Mesenchymal stem cell (in vitro differentiated cells and primary cell): ENCODE data around the gene ZMAT5.

Source experiments
- DNase-seq: peaks from one replicate; pipeline ENCODE4 v3.0.0-alpha.2; 2013
- H2AFZ ChIP-seq: one replicate; pipeline ENCODE4 v1.6.1; 2013; ENCODE audit warnings: low read depth, mild to moderate bottlenecking, control low read depth, inconsistent platforms, low read length, moderate library complexity
- H2AK5ac ChIP-seq: 2 replicates; pipeline ENCODE4 v1.6.1; 2013; ENCODE audit warnings: low read length, moderate library complexity, mild to moderate bottlenecking, inconsistent platforms; ENCODE audit not compliant: severe bottlenecking
- H2BK120ac ChIP-seq: one replicate; pipeline ENCODE4 v1.6.1; 2013; ENCODE audit warnings: low read depth, mild to moderate bottlenecking, inconsistent platforms, low read length, moderate library complexity
- H2BK12ac ChIP-seq, 2 experiments: one replicate each; pipeline ENCODE4 v1.6.1; 2013; ENCODE audit warnings: inconsistent platforms in 2 of 2, low read length in 2 of 2, mild to moderate bottlenecking in 2 of 2, moderate library complexity in 2 of 2, control low read depth in 1 of 2
- H2BK15ac ChIP-seq: one replicate; pipeline ENCODE4 v1.6.1; 2013; ENCODE audit warnings: mild to moderate bottlenecking, low read depth, inconsistent platforms; ENCODE audit not compliant: poor library complexity, severe bottlenecking
- H2BK5ac ChIP-seq: 2 replicates; pipeline ENCODE4 v1.6.1; 2013; ENCODE audit warnings: low read depth, mild to moderate bottlenecking, low read length, control low read depth, inconsistent platforms; ENCODE audit not compliant: poor library complexity, severe bottlenecking
- H3K14ac ChIP-seq, 2 experiments: one replicate each; pipeline ENCODE4 v1.6.1; 2013; ENCODE audit warnings: inconsistent platforms in 2 of 2, low read length in 2 of 2, control low read depth in 1 of 2, mild to moderate bottlenecking in 1 of 2, moderate library complexity in 1 of 2
- H3K18ac ChIP-seq, 2 experiments: one replicate each; pipeline ENCODE4 v1.6.1; 2013; ENCODE audit warnings: inconsistent platforms in 2 of 2, low read length in 2 of 2, control low read depth in 1 of 2, low read depth in 1 of 2, mild to moderate bottlenecking in 1 of 2
- H3K23ac ChIP-seq, 2 experiments: one replicate each; pipeline ENCODE4 v1.6.1; 2013; ENCODE audit warnings: inconsistent platforms in 2 of 2, low read length in 2 of 2, mild to moderate bottlenecking in 2 of 2, moderate library complexity in 2 of 2, control low read depth in 1 of 2
- H3K27ac ChIP-seq: 2 replicates; pipeline ENCODE4 v1.5.1; 2013; ENCODE audit warnings: mild to moderate bottlenecking, moderate library complexity, low read length, control low read depth, inconsistent platforms; ENCODE audit not compliant: poor library complexity, severe bottlenecking
- H3K27me3 ChIP-seq, 2 experiments: 2 replicates each; pipeline versions ENCODE4 v1.6.1 to v1.7.0; 2013; ENCODE audit warnings: low read length in 2 of 2, mild to moderate bottlenecking in 2 of 2, moderate library complexity in 2 of 2, control low read depth in 1 of 2, inconsistent platforms in 1 of 2; ENCODE audit not compliant: control insufficient read depth in 1 of 2, insufficient read depth in 1 of 2
- H3K36me3 ChIP-seq, 2 experiments: 2 replicates each; pipeline versions ENCODE4 v1.6.1 to v1.7.0; 2013; ENCODE audit warnings: low read length in 2 of 2, control low read depth in 1 of 2, inconsistent platforms in 1 of 2, low read depth in 1 of 2, mild to moderate bottlenecking in 1 of 2; ENCODE audit not compliant: insufficient read depth in 2 of 2, control insufficient read depth in 1 of 2
- H3K4ac ChIP-seq, 2 experiments: one replicate each; pipeline ENCODE4 v1.6.1; 2013; ENCODE audit warnings: inconsistent platforms in 2 of 2, low read length in 2 of 2, mild to moderate bottlenecking in 2 of 2, moderate library complexity in 2 of 2, control low read depth in 1 of 2, low read depth in 1 of 2
- H3K4me1 ChIP-seq: 2 replicates; pipeline ENCODE4 v1.6.1; 2013; ENCODE audit warnings: low read depth, low read length, control low read depth; ENCODE audit not compliant: control insufficient read depth, insufficient read depth
- H3K4me2 ChIP-seq: 2 replicates; pipeline ENCODE4 v1.6.1; 2013; ENCODE audit warnings: low read length, mild to moderate bottlenecking, inconsistent platforms; ENCODE audit not compliant: poor library complexity, severe bottlenecking
- H3K4me3 ChIP-seq, 2 experiments: 2 replicates each; pipeline versions ENCODE4 v1.5.1 to v1.7.0; 2013; ENCODE audit warnings: low read length in 2 of 2, mild to moderate bottlenecking in 2 of 2, control low read depth in 1 of 2, low read depth in 1 of 2; ENCODE audit not compliant: insufficient read depth in 1 of 2
- H3K79me1 ChIP-seq: replicated peaks from 2 replicates; pipeline ENCODE4 v1.6.1; 2013; ENCODE audit warnings: mild to moderate bottlenecking, control low read depth, low read length, inconsistent platforms; ENCODE audit not compliant: poor library complexity, severe bottlenecking
- H3K9ac ChIP-seq: 2 replicates; pipeline ENCODE4 v1.7.0; 2013; ENCODE audit warnings: mild to moderate bottlenecking, low read length, moderate library complexity
- H3K9me3 ChIP-seq: 2 replicates; pipeline ENCODE4 v1.7.0; 2013; ENCODE audit warnings: mild to moderate bottlenecking, low read length; ENCODE audit not compliant: control insufficient read depth
- H4K8ac ChIP-seq: one replicate; pipeline ENCODE4 v1.6.1; 2013; ENCODE audit warnings: inconsistent platforms, mild to moderate bottlenecking, low read length, moderate library complexity
- H4K91ac ChIP-seq: one replicate; pipeline ENCODE4 v1.6.1; 2013; ENCODE audit warnings: mild to moderate bottlenecking, low read length, inconsistent platforms
- WGBS: methylation state at CpG from one replicate; pipeline ENCODE4 v1.1.7; 2013; ENCODE audit warnings: mixed read lengths; 5-methylcytosine and 5-hydroxymethylcytosine counted together

Gene ZMAT5

GRCh38 chr22:29751669-29752068 is 15.1 kb downstream of the ZMAT5 start:
- Histone ChIP-seq H2BK120ac (no peak overlapping the region), H4K91ac (no peak overlapping the region), H4K8ac (no peak overlapping the region), H3K4me3 (no peak overlapping the region), H3K9me3 (no peaks in the 10 kb centered on the region), H3K14ac (no peak overlapping the region), H3K79me1 (peaks cover 11% of the 10 kb centered on the region), H3K4me2 (no peak overlapping the region), H3K27me3 (no peaks in the 10 kb centered on the region), H3K27ac (no peak overlapping the region), H3K18ac (no peak overlapping the region), H3K23ac (no peak overlapping the region), H2BK12ac (no peak overlapping the region), H2AFZ (no peak overlapping the region), H2BK5ac (no peak overlapping the region), H2AK5ac (no peak overlapping the region), H3K9ac (no peak overlapping the region), H3K4ac (no peak overlapping the region), H2BK15ac (no peak overlapping the region), H3K36me3 (peaks cover 34 to 45% of the 10 kb centered on the region in 2 experiments), H3K4me1 (peaks cover 2% of the 10 kb centered on the region)
- 94% methylated on average over 2 of the region's 2 CpGs for WGBS
- DNase-seq: no peak

- no peak overlapping the region for H4K91ac ChIP-seq
- H2AFZ ChIP-seq: no peak overlapping the region
- H3K4ac ChIP-seq: no peak overlapping the region
- H3K9me3 ChIP-seq: no peaks in the 10 kb centered on the region
- no peak overlapping the region for H2BK15ac ChIP-seq
- WGBS: 84% methylated on average over 10 of the region's 11 CpGs
- H3K27me3 ChIP-seq: no peaks in the 10 kb centered on the region
- H3K36me3 ChIP-seq: peaks cover 40 to 51% of the 10 kb centered on the region in 2 experiments
- no peak overlapping the region for H2AK5ac ChIP-seq
- H2BK12ac ChIP-seq: no peak overlapping the region
- H3K18ac ChIP-seq: no peak overlapping the region
- no peak overlapping the region for H3K9ac ChIP-seq
- H4K8ac ChIP-seq: no peak overlapping the region
- no peak overlapping the region for H3K4me2 ChIP-seq
- peaks cover 2% of the 10 kb centered on the region for H3K4me1 ChIP-seq
- no peak overlapping the region for H2BK120ac ChIP-seq
- DNase-seq: no peak
- H3K4me3 ChIP-seq: no peak overlapping the region
- H2BK5ac ChIP-seq: no peak overlapping the region
- no peak overlapping the region for H3K14ac ChIP-seq
- peaks cover 6% of the 10 kb centered on the region for H3K79me1 ChIP-seq
- H3K27ac ChIP-seq: no peak overlapping the region
- peak overlapping the region in 1 of 2 experiments; percentile 48 for H3K23ac ChIP-seq
Observed at GRCh38 chr22:29750559-29751538, 16.0 kb downstream of the ZMAT5 start.

GRCh38 chr22:29750029-29750428 is 16.8 kb downstream of the ZMAT5 start:
- no peak overlapping the region for H2BK12ac ChIP-seq
- 96% methylated on average over 3 of the region's 3 CpGs for WGBS
- no peak overlapping the region for H2AFZ ChIP-seq
- H2AK5ac ChIP-seq: no peak overlapping the region
- no peak overlapping the region for H3K9ac ChIP-seq
- no peak overlapping the region for H2BK5ac ChIP-seq
- no peak overlapping the region for H3K4me2 ChIP-seq
- no peak overlapping the region for H4K91ac ChIP-seq
- no peaks in the 10 kb centered on the region for H3K9me3 ChIP-seq
- H3K18ac ChIP-seq: no peak overlapping the region
- H3K4me1 ChIP-seq: peaks cover 3% of the 10 kb centered on the region
- H2BK15ac ChIP-seq: no peak overlapping the region
- no peak overlapping the region for H2BK120ac ChIP-seq
- no peak overlapping the region for H4K8ac ChIP-seq
- H3K27me3 ChIP-seq: no peaks in the 10 kb centered on the region
- peaks cover 46 to 58% of the 10 kb centered on the region in 2 experiments for H3K36me3 ChIP-seq
- H3K23ac ChIP-seq: peak overlapping the region in 1 of 2 experiments; percentile 48
- no peak overlapping the region for H3K27ac ChIP-seq
- H3K4ac ChIP-seq: no peak overlapping the region
- peaks cover 3% of the 10 kb centered on the region for H3K79me1 ChIP-seq
- no peak overlapping the region for H3K4me3 ChIP-seq
- no peak for DNase-seq
- no peak overlapping the region for H3K14ac ChIP-seq

- no peak overlapping the region for H2BK120ac ChIP-seq
- H4K91ac ChIP-seq: no peak overlapping the region
- H4K8ac ChIP-seq: no peak overlapping the region
- H3K27me3 ChIP-seq: no peaks in the 10 kb centered on the region
- no peak overlapping the region for H3K14ac ChIP-seq
- no peak overlapping the region for H3K9ac ChIP-seq
- H3K27ac ChIP-seq: no peak overlapping the region
- 94% methylated on average over 9 of the region's 9 CpGs for WGBS
- H3K36me3 ChIP-seq: peaks cover 41 to 56% of the 10 kb centered on the region in 2 experiments
- no peaks in the 10 kb centered on the region for H3K9me3 ChIP-seq
- peaks cover 3% of the 10 kb centered on the region for H3K4me1 ChIP-seq
- no peak overlapping the region for H3K23ac ChIP-seq
- H3K18ac ChIP-seq: no peak overlapping the region
- H3K4me3 ChIP-seq: no peak overlapping the region
- no peak overlapping the region for H3K4ac ChIP-seq
- H2AFZ ChIP-seq: no peak overlapping the region
- no peak overlapping the region for H2AK5ac ChIP-seq
- H3K79me1 ChIP-seq: peaks cover 3% of the 10 kb centered on the region
- no peak overlapping the region for H2BK5ac ChIP-seq
- no peak overlapping the region for H2BK15ac ChIP-seq
- DNase-seq: no peak
- no peak overlapping the region for H3K4me2 ChIP-seq
- H2BK12ac ChIP-seq: no peak overlapping the region
Observed at GRCh38 chr22:29748248-29748893, 18.4 kb downstream of the ZMAT5 start.
